Measurements from ENCODE around the gene STIL.
"Not testable (repeated sequence)": the region's sequence is repeated elsewhere in the genome, so short reads cannot be mapped to it uniquely, and the experiment has no call there.

STIL gene

GRCh38 chr1:47280142-47280541 lies 33.8 kb downstream of the STIL start:
- no peak for TF ChIP-seq POLR2A (IDR thresholded peaks at IDR 0.05; ENCODE audit: low read length)
- TF ChIP-seq GATA1 (IDR thresholded peaks at IDR 0.05; ENCODE audit: low read depth, low read length) = no peak
- peak; percentile 31 to 60 for DNase-seq

GRCh38 chr1:47276850-47277249 lies 37.1 kb downstream of the STIL start:
- TF ChIP-seq GATA1 (IDR thresholded peaks at IDR 0.05; ENCODE audit: low read depth, low read length) (no peak), POLR2A (IDR thresholded peaks at IDR 0.05; ENCODE audit: low read length) (no peak)

GRCh38 chr1:47275811-47276210 lies 38.1 kb downstream of the STIL start:
- DNase-seq = not testable (repeated sequence)

More at GRCh38 chr1:47276850-47277249, 37.1 kb downstream of the STIL start:
- no peak for DNase-seq

- DNase-seq = not testable (repeated sequence)
Observed at GRCh38 chr1:47265529-47265928, 48.4 kb downstream of the STIL start.

- DNase-seq = peak; percentile 83 to 91
- no peak for TF ChIP-seq POLR2A (IDR thresholded peaks at IDR 0.05; ENCODE audit: low read length)
- TF ChIP-seq GATA1 (IDR thresholded peaks at IDR 0.05; ENCODE audit: low read depth, low read length) = no peak
Observed at GRCh38 chr1:47262787-47263413, 51.0 kb downstream of the STIL start.

- DNase-seq = peak; percentile 29 to 69
- TF ChIP-seq GATA1 (IDR thresholded peaks at IDR 0.05; ENCODE audit: low read depth, low read length) (no peak), POLR2A (IDR thresholded peaks at IDR 0.05; ENCODE audit: low read length) (no peak)
Observed at GRCh38 chr1:47257224-47257623, 56.7 kb downstream of the STIL start.

- TF ChIP-seq GATA1 (IDR thresholded peaks at IDR 0.05; ENCODE audit: low read depth, low read length) (no peak), POLR2A (IDR thresholded peaks at IDR 0.05; ENCODE audit: low read length) (no peak)
- DNase-seq = no peak
Observed at GRCh38 chr1:47252795-47253194, 61.2 kb downstream of the STIL start.

GRCh38 chr1:47252369-47252768 lies 61.6 kb downstream of the STIL start:
- no peak for DNase-seq
- TF ChIP-seq GATA1 (IDR thresholded peaks at IDR 0.05; ENCODE audit: low read depth, low read length) (no peak), POLR2A (IDR thresholded peaks at IDR 0.05; ENCODE audit: low read length) (no peak)

GRCh38 chr1:47249755-47250154 lies 64.2 kb downstream of the STIL start:
- TF ChIP-seq GATA1 (IDR thresholded peaks at IDR 0.05; ENCODE audit: low read depth, low read length) (no peak), POLR2A (IDR thresholded peaks at IDR 0.05; ENCODE audit: low read length) (no peak)
- DNase-seq = no peak

- TF ChIP-seq POLR2A (IDR thresholded peaks at IDR 0.05; ENCODE audit: low read length) (no peak), GATA1 (IDR thresholded peaks at IDR 0.05; ENCODE audit: low read depth, low read length) (no peak)
- no peak for DNase-seq
Observed at GRCh38 chr1:47244339-47244862, 69.5 kb downstream of the STIL start.

- TF ChIP-seq GATA1 (IDR thresholded peaks at IDR 0.05; ENCODE audit: low read depth, low read length) (no peak), POLR2A (IDR thresholded peaks at IDR 0.05; ENCODE audit: low read length) (no peak)
- no peak for DNase-seq
Observed at GRCh38 chr1:47243910-47244309, 70.0 kb downstream of the STIL start.

- DNase-seq = peak; percentile 75 to 79
- TF ChIP-seq GATA1 (IDR thresholded peaks at IDR 0.05; ENCODE audit: low read depth, low read length) (no peak), POLR2A (IDR thresholded peaks at IDR 0.05; ENCODE audit: low read length) (peak; percentile 35)
Observed at GRCh38 chr1:47241114-47242113, 72.5 kb downstream of the STIL start.

GRCh38 chr1:47238935-47239592 lies 74.9 kb downstream of the STIL start:
- TF ChIP-seq GATA1 (IDR thresholded peaks at IDR 0.05; ENCODE audit: low read depth, low read length) = no peak
- peak; percentile 26 for TF ChIP-seq POLR2A (IDR thresholded peaks at IDR 0.05; ENCODE audit: low read length)
- peak; percentile 61 to 74 for DNase-seq

GRCh38 chr1:47235806-47236205 lies 78.1 kb downstream of the STIL start:
- no peak for DNase-seq
- no peak for TF ChIP-seq GATA1 (IDR thresholded peaks at IDR 0.05; ENCODE audit: low read depth, low read length)
- no peak for TF ChIP-seq POLR2A (IDR thresholded peaks at IDR 0.05; ENCODE audit: low read length)

Measured in erythroblast (primary cell).